Measurements from ENCODE around the gene IGF2R.

DNA sequence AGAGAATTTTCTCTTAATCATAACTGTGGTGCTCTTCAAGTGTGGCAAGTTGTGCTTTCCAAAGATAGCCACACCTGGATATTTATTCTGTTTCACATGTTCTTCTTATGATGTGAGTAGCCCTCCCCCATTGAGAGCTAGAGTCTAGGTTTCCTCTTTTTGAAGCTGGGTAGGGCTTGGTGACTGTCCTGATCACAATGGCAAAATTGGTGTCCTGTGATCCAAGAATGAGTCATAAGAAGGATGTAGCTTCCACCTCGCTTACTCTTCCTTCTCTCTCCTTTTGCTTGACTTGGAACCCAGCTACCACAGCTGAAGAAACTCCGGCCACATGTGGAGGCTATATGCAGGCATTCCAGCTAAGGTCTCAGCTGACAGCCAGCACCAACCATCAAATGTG is 7.4 kb upstream of the IGF2R start:
- TF ChIP-seq CTCF (IDR thresholded peaks at IDR 0.05; ENCODE audit: low read depth, low read length) (no peak), EZH2phosphoT487 (IDR thresholded peaks at IDR 0.05; ENCODE audit: low read depth) (no peak)
